GM12864 (cell line): ENCODE results near the gene C1QTNF6.

ENCODE experiments used
- DNase-seq: peaks from one replicate; pipeline ENCODE4 v3.0.0-alpha.2; 2011; ENCODE audit warnings: low read depth
- H3K4me3 ChIP-seq: 2 replicates; pipeline ENCODE4 v1.5.1; 2011; ENCODE audit warnings: mild to moderate bottlenecking, low read depth, low read length, control low read depth
- TF ChIP-seq, protein P1 (sequence below): IDR thresholded peaks from 2 replicates; pipeline ENCODE4 v1.5.1; 2011; ENCODE audit warnings: low read depth, mild to moderate bottlenecking, moderate library complexity, low read length, control low read depth, inconsistent platforms; ENCODE audit errors: missing control alignments

The C1QTNF6 gene

DNA sequence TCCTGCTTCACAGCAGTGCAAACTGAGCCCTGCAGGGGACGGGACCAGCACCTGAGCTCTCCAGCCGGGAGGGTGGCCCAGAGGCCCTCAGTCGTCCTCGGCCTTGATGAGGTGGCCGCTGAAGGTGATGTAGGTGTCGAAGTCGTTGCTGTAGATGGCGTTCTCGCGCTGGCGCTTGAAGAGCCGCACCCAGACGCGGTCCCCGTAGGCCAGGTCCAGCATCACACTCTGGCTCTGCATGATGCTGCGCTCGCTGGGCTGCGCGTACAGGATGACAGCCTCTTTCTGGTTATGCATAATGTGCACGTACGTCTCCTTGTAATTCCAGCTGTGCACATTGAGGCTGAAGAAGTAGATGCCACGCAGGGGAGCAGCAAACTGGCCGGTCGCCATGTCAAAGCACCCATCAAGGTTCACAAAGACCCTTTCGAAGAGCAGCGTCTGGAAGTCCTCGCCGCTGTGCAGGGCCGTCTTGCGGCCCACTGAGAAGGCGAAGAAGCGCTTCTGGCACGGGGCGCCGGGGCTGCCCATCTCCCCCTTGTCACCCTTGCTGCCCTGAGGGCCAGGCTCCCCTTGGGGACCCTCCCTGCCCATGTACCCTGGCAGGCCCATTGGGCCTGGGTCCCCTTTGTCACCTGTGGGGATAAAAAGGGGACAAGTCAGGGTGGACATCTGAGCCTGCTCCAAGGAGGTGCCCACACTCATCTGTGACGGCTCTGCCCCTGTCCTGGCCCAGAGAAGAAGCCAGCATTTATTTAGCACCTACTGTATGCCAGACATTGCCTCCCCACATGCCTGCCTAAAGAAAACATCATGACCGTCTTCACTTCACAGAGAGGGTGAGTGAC, 5.7 kb downstream of the C1QTNF6 start:
- H3K4me3 ChIP-seq: no peak overlapping the region
- DNase-seq: no peak
- TF ChIP-seq, protein P1, sequence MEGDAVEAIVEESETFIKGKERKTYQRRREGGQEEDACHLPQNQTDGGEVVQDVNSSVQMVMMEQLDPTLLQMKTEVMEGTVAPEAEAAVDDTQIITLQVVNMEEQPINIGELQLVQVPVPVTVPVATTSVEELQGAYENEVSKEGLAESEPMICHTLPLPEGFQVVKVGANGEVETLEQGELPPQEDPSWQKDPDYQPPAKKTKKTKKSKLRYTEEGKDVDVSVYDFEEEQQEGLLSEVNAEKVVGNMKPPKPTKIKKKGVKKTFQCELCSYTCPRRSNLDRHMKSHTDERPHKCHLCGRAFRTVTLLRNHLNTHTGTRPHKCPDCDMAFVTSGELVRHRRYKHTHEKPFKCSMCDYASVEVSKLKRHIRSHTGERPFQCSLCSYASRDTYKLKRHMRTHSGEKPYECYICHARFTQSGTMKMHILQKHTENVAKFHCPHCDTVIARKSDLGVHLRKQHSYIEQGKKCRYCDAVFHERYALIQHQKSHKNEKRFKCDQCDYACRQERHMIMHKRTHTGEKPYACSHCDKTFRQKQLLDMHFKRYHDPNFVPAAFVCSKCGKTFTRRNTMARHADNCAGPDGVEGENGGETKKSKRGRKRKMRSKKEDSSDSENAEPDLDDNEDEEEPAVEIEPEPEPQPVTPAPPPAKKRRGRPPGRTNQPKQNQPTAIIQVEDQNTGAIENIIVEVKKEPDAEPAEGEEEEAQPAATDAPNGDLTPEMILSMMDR: no peak

DNA sequence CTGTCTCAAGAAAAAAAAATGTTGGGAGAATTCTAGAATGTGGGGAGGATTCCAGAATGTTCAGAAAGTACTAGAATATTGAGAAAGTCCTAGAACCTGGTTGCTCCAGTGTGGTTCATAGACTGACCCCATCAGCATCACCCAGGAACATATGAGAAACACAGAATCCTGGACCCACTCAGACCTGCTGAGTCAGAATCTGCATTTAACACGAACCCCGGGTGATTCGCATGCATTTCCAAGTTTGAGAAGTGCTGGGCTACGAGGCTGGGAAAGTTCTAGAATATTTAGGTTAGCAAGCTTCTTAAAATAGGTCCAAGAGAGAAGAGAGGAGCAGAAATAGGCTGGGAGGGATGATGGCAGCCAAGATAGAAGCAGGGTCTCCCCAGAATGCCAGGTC, 6.4 kb downstream of the C1QTNF6 start:
- H3K4me3 ChIP-seq: no peak overlapping the region
- no peak for DNase-seq
- TF ChIP-seq, protein P1: no peak

DNA sequence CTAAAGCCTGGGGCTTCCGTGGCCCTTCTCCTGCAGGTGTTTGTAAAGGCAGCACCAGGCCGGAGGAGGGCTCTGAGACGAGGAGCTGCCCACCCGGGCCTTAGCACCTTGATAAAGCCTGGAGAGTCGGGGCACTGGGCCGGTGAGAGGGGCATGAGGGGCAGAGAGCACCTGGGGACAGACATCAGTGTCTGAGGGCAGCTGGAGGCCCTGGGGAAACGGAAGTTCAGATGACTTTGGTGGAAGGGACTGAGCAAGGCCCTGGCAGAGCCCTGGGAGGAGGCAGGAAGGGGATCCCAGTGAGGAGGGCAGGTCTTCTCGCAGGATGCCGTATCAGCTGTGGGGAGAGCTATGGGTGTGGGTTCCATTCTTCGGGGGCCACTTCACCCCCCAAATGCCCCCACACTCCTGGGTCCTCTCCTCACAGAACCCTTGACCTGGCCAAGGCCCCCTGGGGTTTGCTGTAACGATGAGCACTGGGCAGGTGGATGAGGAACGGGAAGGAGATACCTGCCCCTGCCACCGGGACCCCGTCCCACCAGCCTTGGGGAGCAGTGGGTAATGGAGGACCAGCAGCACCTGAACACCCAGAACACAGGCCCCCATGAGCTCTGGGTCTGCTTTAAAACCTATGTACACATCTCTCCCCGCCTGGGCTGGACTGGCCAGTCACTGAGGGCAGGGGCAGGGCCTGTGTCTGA, 7.4 kb downstream of the C1QTNF6 start:
- TF ChIP-seq, protein P1: no peak
- DNase-seq: no peak
- H3K4me3 ChIP-seq: no peak overlapping the region

DNA sequence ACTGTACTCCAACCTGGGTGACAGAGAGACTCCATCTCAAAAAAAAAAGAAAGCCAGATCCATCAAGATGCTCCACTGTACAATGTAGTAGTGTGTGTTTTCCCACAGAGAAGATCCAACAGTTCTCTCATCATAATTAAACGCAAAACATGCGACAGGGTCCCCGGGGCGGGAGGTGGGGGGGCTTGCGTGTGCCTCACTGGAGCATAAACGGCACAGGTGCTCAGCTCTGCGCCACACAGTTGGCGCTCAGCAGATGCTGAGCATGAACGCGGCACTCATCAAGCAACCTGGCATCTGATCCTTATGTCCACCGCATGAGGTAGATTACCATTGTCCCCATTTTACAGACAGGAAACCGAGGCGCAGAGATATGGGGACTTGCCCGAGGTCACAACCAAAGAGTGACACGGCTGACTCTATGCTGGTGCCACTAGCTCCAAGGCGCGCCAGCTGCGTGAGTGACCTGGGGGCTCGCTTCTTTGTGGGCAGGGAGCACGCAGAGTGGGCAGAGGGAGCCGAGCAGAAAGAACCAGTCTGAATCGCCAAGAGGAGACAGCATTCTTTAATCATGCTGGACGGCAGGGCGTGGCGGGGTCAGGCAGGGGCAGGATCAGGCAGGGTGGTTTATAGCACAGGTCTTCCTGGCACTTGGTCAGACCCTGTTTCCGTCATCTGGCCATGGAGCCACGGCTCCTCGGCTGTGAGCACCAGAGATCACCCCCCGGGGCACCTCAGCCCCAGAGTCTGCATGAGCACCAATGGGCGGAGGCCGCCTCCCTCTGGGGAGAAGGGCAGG, 8.2 kb downstream of the C1QTNF6 start:
- DNase-seq: no peak
- TF ChIP-seq, protein P1: no peak
- H3K4me3 ChIP-seq: no peak overlapping the region

DNA sequence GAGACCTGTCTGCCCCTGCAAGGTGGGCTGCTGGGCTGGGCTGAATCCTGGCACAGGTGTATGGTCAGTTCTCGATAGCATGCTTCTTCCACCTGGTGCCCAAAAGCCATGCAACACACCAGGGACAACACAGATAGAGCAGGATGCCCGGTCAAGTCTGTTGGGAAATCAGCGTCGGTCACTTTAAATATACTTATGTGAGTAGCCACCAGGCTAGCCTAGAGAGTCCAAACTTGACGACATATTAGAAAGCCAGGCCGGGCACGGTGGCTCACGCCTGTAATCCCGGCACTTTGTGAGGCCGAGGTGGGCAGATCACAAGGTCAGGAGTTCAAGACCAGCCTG, 8.9 kb downstream of the C1QTNF6 start:
- DNase-seq: no peak
- H3K4me3 ChIP-seq: no peak overlapping the region
- TF ChIP-seq, protein P1: no peak

DNA sequence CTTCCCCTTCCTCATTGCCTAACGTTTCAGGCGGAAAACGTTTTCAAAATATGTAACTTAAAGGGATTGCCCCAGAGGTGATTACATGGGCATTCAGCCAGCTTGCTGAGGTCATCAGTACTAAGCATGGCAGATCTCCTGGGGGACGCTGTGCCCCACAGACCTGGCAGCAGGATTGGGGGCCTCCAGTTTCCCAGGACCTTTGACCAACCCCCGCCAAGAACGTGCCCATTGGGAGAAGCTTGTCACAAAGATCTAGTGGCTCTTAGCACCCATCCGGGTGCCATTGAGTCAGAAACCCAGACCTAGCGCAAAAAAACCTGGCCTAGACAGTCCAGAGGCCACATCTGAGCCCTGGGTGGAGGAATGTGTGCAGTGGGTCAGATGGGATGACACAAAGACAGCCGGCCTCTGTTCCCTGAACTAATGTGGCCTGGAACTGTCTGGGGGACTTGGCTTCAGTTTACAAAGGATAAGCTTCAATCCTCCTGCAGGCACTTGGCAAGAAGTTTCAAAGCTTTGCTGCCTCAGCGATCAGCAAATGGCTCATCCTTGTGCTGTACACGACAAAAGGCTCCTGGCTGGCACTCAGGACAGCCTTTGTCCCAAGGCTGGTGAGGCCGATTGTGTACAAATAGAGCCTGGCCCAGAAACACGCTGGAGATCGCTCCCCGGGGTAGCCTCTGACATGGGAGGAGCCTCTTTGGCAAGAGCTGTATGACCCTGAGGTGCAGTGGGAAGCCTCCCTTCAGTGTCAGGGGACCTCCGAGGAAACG, 9.5 kb downstream of the C1QTNF6 start:
- no peak for DNase-seq
- TF ChIP-seq, protein P1: no peak
- H3K4me3 ChIP-seq: no peak overlapping the region
